Measurements from ENCODE around the gene LMX1B. TPM values are rescaled to one million over a fixed set of nuclear protein-coding genes. Genes with fewer than 3 reads are reported as not detected.

Gene LMX1B
- total RNA-seq, 1 experiment from 2014 or later = 2.6 TPM

- Histone ChIP-seq H3K27ac (ENCODE audit: low read length) (no peak overlapping the region), H3K4me1 (ENCODE audit: control insufficient read depth, insufficient read depth, low read length) (no peaks in the 10 kb centered on the region), H3K36me3 (ENCODE audit: control insufficient read depth, insufficient read depth, low read length) (no peaks in the 10 kb centered on the region), H3K9me3 (ENCODE audit: control insufficient read depth, insufficient read depth, low read depth, low read length) (no peaks in the 10 kb centered on the region), H3K4me3 (ENCODE audit: low read depth in 2 of 2, low read length in 2 of 2) (no peak overlapping the region), H3K27me3 (ENCODE audit: control insufficient read depth, insufficient read depth, low read length) (no peaks in the 10 kb centered on the region)
- in situ Hi-C loops (cut with HindIII; ENCODE audit: low pct_unique_long_range_greater_than_20kb, low sequenced_read_pairs) (no loop called here), intact Hi-C loops (cut with micrococcal nuclease; ENCODE audit: unreplicated experiment) (no loop called here)
- CTCF ChIA-PET = no interaction called here
- BruUV-seq (replicated peaks) = no TSS peak
- TF ChIP-seq REST (IDR thresholded peaks at IDR 0.05; ENCODE audit: insufficient read depth in 1 of 2, low read depth in 2 of 2, low read length in 1 of 2) (no peak), TCF7L2 (IDR thresholded peaks at IDR 0.05; ENCODE audit: low read depth, low read length) (no peak), POLR2AphosphoS5 (IDR thresholded peaks at IDR 0.05; ENCODE audit: low read depth, low read length) (no peak), SIN3A (IDR thresholded peaks at IDR 0.05; ENCODE audit: borderline replicate concordance, insufficient read depth, low read depth, low read length) (no peak), CTCF (IDR thresholded peaks at IDR 0.05) (no peak)
- DNase-seq (ENCODE audit: low read depth, low spot score) = no peak
- ATAC-seq = no peak
- POLR2A ChIA-PET = no interaction called here
Observed at GRCh38 chr9:126669108-126669507, 55.4 kb downstream of the LMX1B start.

- Histone ChIP-seq H3K4me1 (ENCODE audit: control insufficient read depth, insufficient read depth, low read length) (no peaks in the 10 kb centered on the region), H3K27ac (ENCODE audit: low read length) (no peak overlapping the region), H3K9me3 (ENCODE audit: control insufficient read depth, insufficient read depth, low read depth, low read length) (no peaks in the 10 kb centered on the region), H3K27me3 (ENCODE audit: control insufficient read depth, insufficient read depth, low read length) (no peaks in the 10 kb centered on the region), H3K36me3 (ENCODE audit: control insufficient read depth, insufficient read depth, low read length) (no peaks in the 10 kb centered on the region), H3K4me3 (ENCODE audit: low read depth in 2 of 2, low read length in 2 of 2) (no peak overlapping the region)
- no peak for ATAC-seq
- in situ Hi-C loops (cut with HindIII; ENCODE audit: low pct_unique_long_range_greater_than_20kb, low sequenced_read_pairs) = no loop called here
- intact Hi-C loops (cut with micrococcal nuclease; ENCODE audit: unreplicated experiment) = no loop called here
- BruUV-seq (replicated peaks) = no TSS peak
- no peak for DNase-seq (ENCODE audit: low read depth, low spot score)
- ChIA-PET POLR2A (no interaction called here), CTCF (interaction anchor here (0.5 kb wide), 1 partner anchor 502 kb away, joined by 4 read pairs; no protein-coding TSS in a partner anchor)
- no peak for TF ChIP-seq SIN3A (IDR thresholded peaks at IDR 0.05; ENCODE audit: borderline replicate concordance, insufficient read depth, low read depth, low read length)
- TF ChIP-seq TCF7L2 (IDR thresholded peaks at IDR 0.05; ENCODE audit: low read depth, low read length) = no peak
- no peak for TF ChIP-seq REST (IDR thresholded peaks at IDR 0.05; ENCODE audit: insufficient read depth in 1 of 2, low read depth in 2 of 2, low read length in 1 of 2)
- TF ChIP-seq POLR2AphosphoS5 (IDR thresholded peaks at IDR 0.05; ENCODE audit: low read depth, low read length) = no peak
- no peak for TF ChIP-seq CTCF (IDR thresholded peaks at IDR 0.05)
Observed at GRCh38 chr9:126670270-126670669, 56.5 kb downstream of the LMX1B start.
